GM19467 (cell line): ENCODE data around the gene ADGRE3.
A peak's percentile ranks its signal among the peaks of the same experiment; 100 is the strongest.
"Not testable (repeated sequence)": the region's sequence is repeated elsewhere in the genome, so short reads cannot be mapped to it uniquely, and the experiment has no call there.

ENCODE experiments used
- ATAC-seq: cut with Tn5 transposase; IDR thresholded peaks from one replicate; pipeline ENCODE4 v1.9.1; 2021; ENCODE audit warnings: mild to moderate bottlenecking, moderate library complexity; ENCODE audit not compliant: unreplicated experiment

The ADGRE3 gene

DNA sequence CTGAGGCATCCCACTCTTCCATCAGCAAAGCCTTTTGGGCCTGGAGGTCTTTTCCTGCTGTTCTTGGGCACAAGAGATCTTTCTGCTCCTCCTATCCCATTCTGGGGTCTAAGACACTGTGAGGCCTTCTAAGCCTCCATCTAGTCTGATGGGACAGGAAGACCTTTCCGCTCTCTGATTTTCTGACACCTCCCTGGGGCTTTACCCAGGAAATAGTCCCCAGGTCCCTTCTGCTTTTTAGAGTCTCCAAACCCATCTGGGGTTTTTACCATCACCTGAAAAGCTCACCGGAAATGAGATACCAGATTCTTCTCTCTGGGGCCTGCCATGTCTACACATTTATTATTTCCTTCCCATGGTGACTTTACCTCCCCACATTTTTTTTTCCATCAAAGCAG lies 70.7 kb downstream of the ADGRE3 start:
- ATAC-seq = peak; percentile 73

DNA sequence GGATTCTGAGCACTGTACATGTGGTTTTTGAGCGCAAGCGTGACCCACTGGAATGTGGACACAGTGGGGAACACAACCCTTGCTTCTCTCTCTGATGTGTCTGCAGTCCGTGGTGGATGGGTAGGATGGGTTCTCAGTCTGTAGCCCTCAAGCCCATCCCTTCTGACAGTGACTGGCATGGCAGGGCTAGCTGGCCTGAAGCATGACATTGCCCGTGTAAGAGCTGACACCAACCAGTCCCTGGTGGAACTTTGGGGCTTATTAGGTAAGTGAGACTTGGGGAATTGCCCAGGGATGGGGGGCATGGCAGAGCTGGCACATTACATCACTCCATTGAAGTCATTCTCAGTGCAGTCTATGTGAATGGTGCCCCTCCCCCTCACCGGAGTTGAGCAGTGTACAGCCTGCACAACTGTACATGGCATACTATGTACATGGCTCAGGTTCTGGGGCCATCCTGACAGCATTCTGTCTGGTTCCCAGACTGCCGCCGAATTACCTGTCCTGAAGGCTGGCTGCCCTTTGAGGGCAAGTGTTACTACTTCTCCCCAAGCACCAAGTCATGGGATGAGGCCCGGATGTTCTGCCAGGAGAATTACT lies 75.0 kb downstream of the ADGRE3 start:
- no peak for ATAC-seq

DNA sequence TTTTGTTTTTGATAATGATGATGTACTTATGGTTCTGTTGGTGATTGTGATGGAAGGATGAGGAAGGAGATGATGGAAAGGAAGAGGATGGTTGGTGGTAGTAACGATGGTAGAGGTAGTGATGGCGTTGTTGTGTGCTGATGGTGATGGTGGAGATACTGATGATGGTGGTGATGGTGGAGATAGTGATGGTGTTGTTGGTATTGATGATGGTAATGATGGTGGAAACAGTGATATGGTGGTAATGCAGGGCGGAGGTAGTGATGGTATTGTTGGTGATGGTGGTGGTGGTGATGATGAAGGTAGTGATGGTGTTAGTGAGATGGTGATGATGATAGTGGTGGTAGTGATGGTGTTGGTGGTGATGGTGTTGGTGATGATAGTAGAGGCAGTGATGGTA lies 79.1 kb downstream of the ADGRE3 start:
- ATAC-seq = no peak

DNA sequence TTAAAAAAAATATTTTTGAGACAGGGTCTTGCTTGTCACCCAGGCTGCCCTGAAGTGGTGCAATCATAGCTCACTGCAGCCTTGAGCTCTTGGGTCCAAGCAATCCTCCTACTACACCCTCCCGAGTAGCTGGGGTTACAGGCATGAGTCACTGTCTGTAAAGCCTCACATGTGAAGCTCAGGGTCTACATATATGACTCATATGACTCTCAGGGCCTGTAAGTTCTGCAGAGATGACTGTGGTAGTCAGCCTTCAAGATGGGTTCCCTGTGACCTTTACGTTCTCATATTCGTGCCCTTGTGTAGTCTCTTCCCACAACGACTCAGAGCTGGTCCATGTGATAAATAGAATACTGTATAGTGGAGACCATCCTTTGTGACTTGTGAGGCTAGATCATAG lies 85.2 kb downstream of the ADGRE3 start:
- ATAC-seq = not testable (repeated sequence)

DNA sequence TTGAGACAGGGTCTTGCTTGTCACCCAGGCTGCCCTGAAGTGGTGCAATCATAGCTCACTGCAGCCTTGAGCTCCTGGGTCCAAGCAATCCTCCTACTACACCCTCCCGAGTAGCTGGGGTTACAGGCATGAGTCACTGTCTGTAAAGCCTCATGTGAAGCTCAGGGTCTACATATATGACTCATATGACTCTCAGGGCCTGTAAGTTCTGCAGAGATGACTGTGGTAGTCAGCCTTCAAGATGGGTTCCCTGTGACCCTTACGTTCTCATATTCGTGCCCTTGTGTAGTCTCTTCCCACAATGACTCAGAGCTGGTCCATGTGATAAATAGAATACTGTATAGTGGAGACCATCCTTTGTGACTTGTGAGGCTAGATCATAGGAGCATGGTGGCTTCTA lies 89.5 kb downstream of the ADGRE3 start:
- peak; percentile 55 for ATAC-seq

DNA sequence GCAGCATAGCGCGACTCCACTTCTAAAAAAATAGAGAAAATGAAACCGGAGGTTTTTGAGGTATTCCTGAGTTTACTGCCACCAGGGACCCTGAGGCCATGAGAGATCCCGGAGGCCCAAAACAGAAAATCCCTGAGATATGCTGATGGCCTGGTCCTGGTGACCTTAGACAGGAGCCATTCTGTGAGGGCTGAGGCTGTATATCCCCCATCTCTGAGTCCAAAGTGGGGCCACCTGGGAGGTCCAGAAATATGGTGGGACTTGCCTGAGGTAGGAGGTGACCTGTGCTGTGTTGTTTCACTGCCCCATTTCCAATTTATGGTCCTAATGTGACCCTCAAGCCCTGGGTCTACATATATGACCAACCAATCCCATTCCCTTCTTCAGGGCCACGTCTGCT lies 90.3 kb downstream of the ADGRE3 start:
- ATAC-seq = not testable (repeated sequence)

DNA sequence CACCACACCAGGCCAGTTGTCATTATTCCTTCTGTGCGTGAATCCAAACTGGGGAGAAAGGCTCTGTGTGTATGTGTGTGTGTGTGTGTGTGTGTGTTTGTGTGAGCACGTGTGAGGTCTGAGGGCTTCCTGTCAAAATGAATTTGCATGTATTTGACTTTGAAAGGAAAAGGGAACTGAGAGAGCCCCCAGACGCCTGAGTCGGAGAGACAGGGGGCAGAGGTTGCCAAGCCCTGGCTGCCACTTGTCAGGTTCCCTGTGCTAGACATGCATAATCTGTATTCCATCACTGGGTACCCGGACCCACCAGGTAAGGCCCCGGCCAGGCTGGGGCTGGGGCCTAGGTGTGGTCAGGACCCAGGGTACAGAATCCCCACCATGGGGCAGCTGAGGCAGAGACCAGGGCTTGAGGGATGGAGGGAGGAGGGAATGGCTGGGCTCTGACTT lies 91.7 kb downstream of the ADGRE3 start, which contains the start of gene CLEC17A:
Gene CLEC17A (plus strand): TSS at position 191 of the 447 bp plus-strand sequence. CDS start 77 bp downstream, at position 268.
- no peak for ATAC-seq

DNA sequence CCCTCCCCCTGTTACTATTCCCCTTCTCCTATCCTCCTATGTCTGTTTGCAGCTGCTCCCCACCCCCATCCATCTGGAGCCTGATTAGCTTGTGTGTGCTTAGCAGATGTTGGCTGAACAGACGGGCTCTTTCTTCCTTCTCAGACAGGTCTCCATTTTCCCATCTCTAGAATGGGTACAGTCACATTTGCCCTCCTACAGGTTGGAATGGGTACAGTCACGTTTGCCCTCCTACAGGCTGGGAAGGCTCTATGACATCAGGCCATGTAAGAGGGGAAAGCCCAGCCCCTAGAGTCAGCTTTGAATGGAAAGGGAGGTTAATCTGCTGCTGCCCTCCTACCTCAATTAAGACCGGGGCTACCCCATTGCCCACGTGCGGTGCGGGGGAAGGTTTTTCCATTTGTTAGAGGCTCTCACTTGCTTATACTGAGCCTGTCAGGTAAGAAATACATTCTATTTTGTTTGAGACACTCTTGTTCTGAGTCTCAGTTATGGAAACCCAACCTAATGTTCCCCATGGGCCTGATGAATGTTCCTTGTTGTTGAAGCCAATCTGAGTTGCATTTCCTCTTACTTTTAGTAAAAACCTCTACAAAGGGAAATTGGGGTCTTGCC lies 93.9 kb downstream of the ADGRE3 start:
- no peak for ATAC-seq

DNA sequence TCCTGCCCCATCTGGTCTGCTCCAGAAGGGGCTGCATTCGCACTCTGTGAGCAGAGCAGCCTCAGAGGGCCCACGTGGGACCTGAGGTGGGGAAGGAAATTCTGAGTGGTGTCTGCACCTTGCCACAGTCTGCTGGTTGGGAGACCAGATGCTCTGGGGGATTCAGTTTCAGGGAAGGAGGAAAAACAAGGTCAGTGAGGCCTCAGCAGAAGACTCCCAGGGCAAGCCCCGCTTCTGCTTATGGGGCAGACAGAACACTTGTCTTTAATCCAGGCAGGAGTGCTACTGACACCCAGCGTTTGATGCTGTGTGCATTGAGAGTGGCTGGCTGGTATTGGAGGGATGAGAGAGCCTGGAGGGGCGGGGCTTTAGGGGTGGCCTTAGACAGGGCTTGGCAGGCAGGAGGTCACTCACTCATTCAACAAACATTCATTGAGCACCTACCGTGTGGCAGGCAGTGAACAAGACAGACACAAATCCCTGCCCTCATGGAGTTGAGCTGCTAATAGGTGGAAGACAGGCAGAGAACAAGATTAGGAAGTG lies 96.7 kb downstream of the ADGRE3 start:
- ATAC-seq = no peak

DNA sequence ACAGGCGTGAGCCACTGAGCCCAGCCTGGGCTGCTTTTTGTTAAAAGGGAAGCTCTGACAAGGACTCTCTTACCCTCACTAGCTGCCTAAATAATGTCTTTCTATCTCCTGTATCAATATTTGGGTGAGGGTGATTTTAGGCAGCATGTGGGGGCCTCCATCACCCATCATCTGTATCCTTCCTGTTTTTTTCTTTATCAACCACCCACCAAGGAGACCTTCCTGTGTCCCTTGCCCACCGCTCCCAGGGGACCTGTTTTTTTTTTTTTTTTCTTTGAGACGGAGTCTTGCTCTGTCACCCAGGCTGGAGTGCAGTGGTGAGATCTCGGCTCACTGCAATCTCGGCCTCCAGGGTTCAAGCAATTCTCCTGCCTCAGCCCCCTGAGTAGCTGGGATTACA lies 97.4 kb downstream of the ADGRE3 start:
- ATAC-seq = no peak

DNA sequence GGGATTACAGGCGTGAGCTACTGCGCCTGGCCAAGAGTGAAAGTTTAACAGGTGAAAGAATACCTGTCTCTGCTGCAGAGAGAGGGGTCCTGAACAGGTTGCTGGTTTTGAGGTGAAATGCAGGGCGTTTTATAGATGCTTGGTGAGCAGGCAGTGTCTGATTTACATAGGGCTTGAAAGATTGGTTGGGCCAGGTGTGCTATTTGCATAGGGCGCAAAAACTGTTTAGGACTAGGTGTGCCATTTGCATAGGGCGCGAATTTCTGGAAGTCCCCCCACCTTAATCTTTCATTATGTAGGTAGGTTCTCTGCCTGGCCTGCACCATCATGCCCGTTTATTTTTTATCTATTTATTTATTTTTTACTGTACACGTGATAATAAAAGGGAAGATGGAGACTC lies 98.3 kb downstream of the ADGRE3 start:
- ATAC-seq = no peak

DNA sequence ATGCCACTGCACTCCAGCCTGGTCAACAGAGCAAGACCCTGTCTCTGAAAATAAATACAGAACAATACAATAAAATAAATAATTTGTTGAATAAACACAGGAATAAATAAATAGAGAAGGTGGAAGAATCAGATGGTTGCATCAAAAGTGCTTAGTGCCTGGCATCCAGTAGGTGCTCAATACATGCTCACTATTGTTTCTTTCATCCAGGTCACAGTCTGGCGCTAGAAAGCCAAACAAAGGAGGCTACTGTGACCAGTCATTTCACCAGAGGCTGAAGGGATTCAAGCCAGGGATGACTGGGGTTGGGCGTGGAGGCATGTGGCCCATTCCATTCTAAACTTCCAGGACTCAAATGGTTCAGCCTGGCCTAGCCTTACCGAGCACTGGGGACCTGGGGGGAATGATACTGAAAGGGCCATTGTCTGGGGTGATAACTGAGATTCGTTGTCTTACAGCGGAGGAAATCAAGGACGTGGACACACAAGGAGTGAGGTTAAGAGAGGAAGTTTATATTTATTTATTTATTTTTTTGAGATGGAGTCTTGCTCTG lies 99.1 kb downstream of the ADGRE3 start:
- ATAC-seq = no peak

DNA sequence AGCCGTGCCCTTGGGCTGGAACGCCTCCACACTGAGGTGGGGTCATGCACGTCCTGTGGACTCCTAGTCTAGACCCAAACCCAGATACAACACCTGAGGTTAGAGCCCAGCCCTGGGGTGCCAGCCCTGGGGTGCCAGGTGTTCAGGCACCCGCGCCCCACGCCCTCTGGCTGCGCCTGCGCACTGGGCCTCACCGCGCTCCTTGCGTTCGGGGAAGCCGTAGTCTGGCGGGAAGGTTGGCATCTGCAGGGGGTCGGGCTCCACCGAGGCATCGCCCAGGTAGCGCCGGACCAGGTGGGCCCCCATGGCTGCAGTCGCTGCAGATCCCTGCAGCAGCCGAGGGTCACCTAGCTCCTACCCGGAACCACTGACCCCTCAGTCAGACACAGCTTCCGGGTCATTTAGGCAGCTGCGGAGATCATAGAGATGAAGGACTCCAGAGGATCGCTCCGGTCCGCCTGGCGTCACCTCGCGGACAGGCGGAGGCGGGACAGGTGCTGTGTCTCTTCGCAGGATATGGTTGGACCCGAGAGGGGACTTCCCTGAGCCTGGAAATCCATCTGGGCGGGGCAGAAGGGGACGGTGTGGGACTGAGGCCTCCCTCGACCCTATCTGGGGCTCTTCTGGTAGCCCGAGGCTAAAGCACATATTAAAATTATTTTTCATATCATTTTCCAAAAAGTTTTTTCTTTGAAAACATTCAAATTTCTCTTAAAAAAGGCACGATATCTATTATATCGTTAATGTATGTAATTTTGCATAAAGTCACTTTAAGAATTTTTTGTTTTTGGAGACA lies 102.8 kb downstream of the ADGRE3 start, which contains the start of gene NDUFB7:
Gene NDUFB7 (minus strand): TSS at position 372 of the 796 bp plus-strand sequence. CDS start 66 bp downstream, at position 306.
- ATAC-seq = peak; percentile 80

DNA sequence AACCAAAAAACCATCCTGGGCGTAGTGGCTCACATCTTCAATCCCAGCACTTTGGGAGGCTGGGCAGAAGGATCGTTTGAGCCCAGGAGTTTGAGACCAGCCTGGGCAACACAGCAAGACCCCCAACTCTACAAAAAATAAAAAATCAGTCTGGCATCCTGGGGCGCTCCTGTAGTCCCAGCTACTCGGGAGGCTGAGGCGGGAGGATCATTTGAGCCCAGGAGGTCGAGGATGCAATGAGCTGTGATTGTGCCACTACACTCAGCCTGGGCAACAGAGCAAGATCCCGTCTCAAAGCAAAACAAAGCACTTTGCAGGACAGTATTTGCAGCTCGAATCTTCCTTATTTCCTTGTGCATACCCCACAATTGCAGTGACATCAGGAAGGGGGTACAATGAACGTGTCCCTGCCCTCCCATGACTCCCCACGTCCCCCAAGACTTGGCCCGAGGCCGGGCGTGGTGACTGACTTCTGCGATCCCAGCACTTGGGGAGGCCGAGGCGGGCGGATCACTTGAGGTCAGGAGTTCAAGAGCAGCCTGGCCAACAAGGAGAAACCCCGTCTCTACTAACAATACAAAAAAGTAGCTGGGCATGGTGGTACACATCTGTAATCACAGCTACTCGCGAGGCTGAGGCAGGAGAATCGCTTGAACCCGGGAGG lies 103.6 kb downstream of the ADGRE3 start:
- ATAC-seq = no peak
